HG03060 (cell line): Measurements from ENCODE around the gene CIART.
"Not testable (repeated sequence)": the region's sequence is repeated elsewhere in the genome, so short reads cannot be mapped to it uniquely, and the experiment has no call there.

Experiments
- ATAC-seq: cut with Tn5 transposase; IDR thresholded peaks from one replicate; pipeline ENCODE4 v1.9.1; 2021; ENCODE audit warnings: low read depth, moderate number of reproducible peaks; ENCODE audit not compliant: unreplicated experiment

Gene CIART

GRCh38 chr1:150299716-150300115 is 17.4 kb downstream of the CIART start:
- ATAC-seq, result no peak

DNA sequence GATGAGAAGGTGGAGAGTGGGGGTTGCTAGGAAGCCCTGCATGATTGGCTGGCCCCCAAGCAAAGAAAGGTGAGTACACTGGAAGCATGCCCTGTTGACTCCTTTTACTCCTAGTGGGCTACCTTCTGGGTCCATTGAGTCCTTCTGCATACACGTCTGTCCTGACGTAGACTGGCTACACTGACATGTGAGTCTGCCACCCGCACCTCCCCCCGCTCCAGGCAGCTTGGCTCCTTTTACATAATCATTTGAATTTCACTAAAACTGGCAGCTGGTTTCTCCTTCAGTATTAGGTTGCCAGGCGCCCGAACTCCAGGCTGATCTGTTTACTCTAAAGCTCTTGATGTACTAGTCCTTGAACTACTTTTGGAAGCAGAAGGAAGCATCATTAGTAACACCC is 20.0 kb downstream of the CIART start:
- no peak for ATAC-seq

DNA sequence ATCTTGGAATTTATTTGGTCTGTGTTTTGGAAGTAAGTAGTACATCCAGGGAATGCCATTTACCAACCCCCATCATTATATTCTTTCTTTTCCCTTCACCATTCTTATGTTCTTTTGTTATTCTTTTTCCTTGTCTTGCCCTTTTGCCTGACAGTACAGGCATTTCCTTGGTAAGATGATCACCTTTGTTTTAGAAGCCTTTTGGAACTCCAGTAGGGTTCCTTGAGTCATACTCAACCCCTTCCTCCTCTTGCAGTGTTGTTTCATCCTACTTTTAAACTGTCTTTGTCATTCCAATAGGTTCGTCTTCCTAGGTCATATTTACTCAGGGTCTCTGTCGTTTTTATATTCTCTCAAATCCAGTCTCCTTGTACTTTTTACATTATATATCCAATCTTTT is 20.5 kb downstream of the CIART start:
- no peak for ATAC-seq

GRCh38 chr1:150308585-150308984 is 26.2 kb downstream of the CIART start:
- not testable (repeated sequence) for ATAC-seq

- ATAC-seq, result no peak
Observed at GRCh38 chr1:150309758-150310508, 27.6 kb downstream of the CIART start.

DNA sequence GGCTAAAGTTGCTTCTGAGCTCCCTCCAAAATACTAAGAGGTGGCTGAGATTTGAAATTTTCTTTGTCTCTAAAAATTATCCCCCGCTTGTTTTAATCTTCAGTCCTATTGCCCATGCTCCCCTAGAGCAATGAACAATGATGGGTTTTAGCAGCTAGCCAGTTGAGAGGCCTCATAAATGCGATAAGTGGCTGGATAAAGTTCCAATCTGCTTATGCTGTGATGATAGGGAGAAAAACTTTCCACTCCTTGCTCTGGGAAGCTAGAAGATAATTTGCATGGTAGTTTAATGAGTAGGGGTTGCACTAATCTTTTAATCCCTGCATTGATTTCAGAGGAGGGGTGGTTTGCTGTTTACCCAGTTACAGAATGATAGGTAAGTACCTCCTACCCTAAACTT is 29.4 kb downstream of the CIART start:
- ATAC-seq, result no peak

- not testable (repeated sequence) for ATAC-seq
Observed at GRCh38 chr1:150314691-150315090, 32.3 kb downstream of the CIART start.

GRCh38 chr1:150320667-150320978 is 38.3 kb downstream of the CIART start:
- ATAC-seq, result no peak

GRCh38 chr1:150321826-150322166 is 39.4 kb downstream of the CIART start:
- no peak for ATAC-seq

- no peak for ATAC-seq
Observed at GRCh38 chr1:150322310-150322709, 40.0 kb downstream of the CIART start.

DNA sequence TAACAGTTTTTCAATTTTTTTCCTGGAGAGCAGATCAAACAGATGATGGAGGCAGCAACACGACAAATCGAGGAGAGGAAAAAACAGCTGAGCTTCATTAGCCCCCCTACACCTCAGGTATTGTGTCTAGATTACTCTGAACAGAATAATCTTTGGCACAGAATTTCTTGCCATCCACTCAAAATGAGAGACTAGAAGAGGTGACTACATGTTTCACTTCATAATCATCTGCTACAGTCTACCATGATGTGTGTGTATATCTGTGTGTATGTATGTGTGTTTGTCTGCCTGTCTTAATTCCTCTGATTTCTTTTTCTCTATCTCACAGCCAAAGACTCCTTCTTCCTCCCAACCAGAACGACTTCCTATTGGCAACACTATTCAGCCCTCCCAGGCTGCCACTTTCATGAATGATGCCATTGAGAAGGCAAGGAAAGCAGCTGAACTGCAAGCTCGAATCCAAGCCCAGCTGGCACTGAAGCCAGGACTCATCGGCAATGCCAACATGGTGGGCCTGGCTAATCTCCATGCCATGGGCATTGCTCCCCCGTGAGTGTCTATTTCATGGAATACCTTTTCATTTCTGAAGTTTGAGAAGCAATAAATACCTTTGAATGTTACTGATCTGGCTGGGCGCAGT is 50.4 kb downstream of the CIART start:
- ATAC-seq, result no peak
